H1 (cell line): ENCODE results near the gene ZNF362. TPM values are rescaled to one million over a fixed set of nuclear protein-coding genes. Genes with fewer than 3 reads are reported as not detected.

ENCODE experiments used
- CTCF ChIA-PET: fragments of 300-600 bp; sonication (Branson Sonifier 250); formaldehyde crosslinking; loops from one replicate; lab custom pipeline; 2021; ENCODE audit not compliant: partially characterized antibody; lab: Charles Lee
- POLR2A ChIA-PET: fragments of 300-600 bp; sonication (Branson Sonifier 250); formaldehyde crosslinking; loops from one replicate; lab custom pipeline; 2021; ENCODE audit warnings: inconsistent platforms; ENCODE audit not compliant: partially characterized antibody; lab: Charles Lee
- DNase-seq, 2 experiments: peaks; one replicate each; pipeline versions ENCODE4 v3.0.0 to v3.0.0-alpha.2; 2010 to 2022; ENCODE audit warnings: low spot score in 2 of 2, low read depth in 1 of 2, mixed read lengths in 1 of 2
- FAIRE-seq: peaks from 2 replicates; lab custom pipeline; 2011; peaks lifted over from hg19 to GRCh38; lab: Jason Lieb, UNC
- H2AFZ ChIP-seq: 2 replicates; pipeline ENCODE4 v1.8.1; 2012; ENCODE audit warnings: low read length, inconsistent platforms
- H2AK5ac ChIP-seq: 2 replicates; pipeline ENCODE4 v1.6.1; 2013; ENCODE audit warnings: low read depth, low read length
- H2BK120ac ChIP-seq: replicated peaks from 2 replicates; pipeline ENCODE3; 2013; ENCODE audit warnings: low read depth, low read length, inconsistent platforms
- H2BK12ac ChIP-seq: 2 replicates; pipeline ENCODE4 v1.6.1; 2013; ENCODE audit warnings: low read depth, low read length
- H2BK15ac ChIP-seq: 2 replicates; pipeline ENCODE4 v1.6.1; 2013; ENCODE audit warnings: low read length
- H2BK20ac ChIP-seq: 2 replicates; pipeline ENCODE4 v1.6.1; 2013; ENCODE audit warnings: low read length
- H2BK5ac ChIP-seq: 2 replicates; pipeline ENCODE4 v1.6.1; 2013; ENCODE audit warnings: low read depth, low read length
- H3K14ac ChIP-seq: 2 replicates; pipeline ENCODE4 v1.6.1; 2013; ENCODE audit warnings: inconsistent platforms; ENCODE audit not compliant: insufficient read length
- H3K18ac ChIP-seq: 2 replicates; pipeline ENCODE4 v1.6.1; 2013; ENCODE audit warnings: low read length; ENCODE audit errors: extremely low read depth
- H3K23ac ChIP-seq: 2 replicates; pipeline ENCODE4 v1.6.1; 2013; ENCODE audit warnings: inconsistent platforms; ENCODE audit not compliant: insufficient read length
- H3K23me2 ChIP-seq: 2 replicates; pipeline ENCODE4 v1.6.1; 2013; ENCODE audit warnings: low read depth, low read length
- H3K27ac ChIP-seq: 2 replicates; pipeline ENCODE4 v1.6.1; 2011; ENCODE audit warnings: low read depth, low read length, inconsistent platforms
- H3K27me3 ChIP-seq, 4 experiments: replicated peaks in 1 of 4; 1 replicate in 1 of 4; 2 replicates in 3 of 4; pipeline versions ENCODE4 v1.6.1 to v1.8.1; 2011 to 2013; ENCODE audit warnings: low read length in 3 of 4, mild to moderate bottlenecking in 3 of 4, inconsistent platforms in 2 of 4, mixed read lengths in 2 of 4, moderate library complexity in 1 of 4; ENCODE audit not compliant: control insufficient read depth in 3 of 4, insufficient read depth in 3 of 4; ENCODE audit errors: extremely low read depth in 1 of 4
- H3K36me3 ChIP-seq, 4 experiments: 2 replicates each; pipeline versions ENCODE4 v1.6.1 to v1.8.1; 2011 to 2013; ENCODE audit warnings: mild to moderate bottlenecking in 4 of 4, low read length in 3 of 4, moderate library complexity in 2 of 4, control low read depth in 1 of 4, inconsistent platforms in 1 of 4; ENCODE audit not compliant: insufficient read depth in 4 of 4, control insufficient read depth in 2 of 4
- H3K4ac ChIP-seq: replicated peaks from 2 replicates; pipeline ENCODE3; 2013; ENCODE audit warnings: low read length, low read depth, mixed read lengths, inconsistent platforms; ENCODE audit not compliant: insufficient read length
- H3K4me1 ChIP-seq, 4 experiments: replicated peaks in 1 of 4; 1 replicate in 1 of 4; 2 replicates in 3 of 4; pipeline versions ENCODE4 v1.6.1 to v1.8.1; 2011 to 2013; ENCODE audit warnings: low read length in 3 of 4, inconsistent platforms in 2 of 4, mixed read lengths in 1 of 4; ENCODE audit not compliant: insufficient read depth in 4 of 4, control insufficient read depth in 3 of 4
- H3K4me2 ChIP-seq, 2 experiments: 2 replicates each; pipeline versions ENCODE4 v1.6.1 to v1.8.1; 2011 to 2013; ENCODE audit warnings: low read depth in 2 of 2, low read length in 2 of 2, control low read depth in 1 of 2, inconsistent platforms in 1 of 2, mild to moderate bottlenecking in 1 of 2; ENCODE audit not compliant: insufficient read depth in 1 of 2
- H3K4me3 ChIP-seq, 4 experiments: fragments of 200-600, 300-600 bp in 1 of 4; sonication (generic), shearing (Covaris generic), sonication (Bioruptor Twin) in 1 of 4; 2 replicates each; pipeline versions ENCODE4 v1.5.1 to v1.8.1; 2011 to 2016; ENCODE audit warnings: low read length in 4 of 4, low read depth in 3 of 4, control low read depth in 2 of 4, inconsistent platforms in 2 of 4, mild to moderate bottlenecking in 2 of 4, mixed read lengths in 1 of 4, moderate library complexity in 1 of 4; ENCODE audit not compliant: insufficient read depth in 2 of 4; ENCODE audit errors: extremely low read depth in 1 of 4
- H3K56ac ChIP-seq: replicated peaks from 2 replicates; pipeline ENCODE3; 2013; ENCODE audit warnings: low read depth, mild to moderate bottlenecking, mixed read lengths, low read length, inconsistent platforms; ENCODE audit not compliant: insufficient read length
- H3K79me1 ChIP-seq: 2 replicates; pipeline ENCODE4 v1.6.1; 2013; ENCODE audit warnings: low read depth, low read length, control low read depth
- H3K79me2 ChIP-seq, 2 experiments: 2 replicates each; pipeline versions ENCODE4 v1.6.1 to v1.8.1; 2012 to 2013; ENCODE audit warnings: low read length in 2 of 2, mild to moderate bottlenecking in 2 of 2, inconsistent platforms in 1 of 2; ENCODE audit not compliant: insufficient read depth in 2 of 2, control insufficient read depth in 1 of 2
- H3K9ac ChIP-seq, 4 experiments: replicated peaks in 1 of 4; 1 replicate in 1 of 4; 2 replicates in 3 of 4; pipeline versions ENCODE4 v1.6.1 to v1.8.1; 2011 to 2013; ENCODE audit warnings: low read depth in 3 of 4, low read length in 3 of 4, control low read depth in 2 of 4, mild to moderate bottlenecking in 2 of 4, moderate library complexity in 2 of 4, inconsistent platforms in 1 of 4; ENCODE audit errors: extremely low read depth in 1 of 4
- H3K9me3 ChIP-seq, 2 experiments: 2 replicates each; pipeline versions ENCODE4 v1.6.1 to v1.8.1; 2012 to 2013; ENCODE audit warnings: mild to moderate bottlenecking in 2 of 2, moderate library complexity in 2 of 2, control low read depth in 1 of 2, inconsistent platforms in 1 of 2, low read depth in 1 of 2, low read length in 1 of 2, mixed read lengths in 1 of 2; ENCODE audit not compliant: insufficient read depth in 2 of 2
- H4K20me1 ChIP-seq, 2 experiments: replicated peaks in 1 of 2; 2 replicates each; pipeline versions ENCODE3 to v1.8.1; 2011 to 2013; ENCODE audit warnings: inconsistent platforms in 2 of 2, low read length in 2 of 2, mild to moderate bottlenecking in 1 of 2; ENCODE audit not compliant: insufficient read depth in 2 of 2, control insufficient read depth in 1 of 2
- H4K5ac ChIP-seq: 2 replicates; pipeline ENCODE4 v1.6.1; 2013; ENCODE audit warnings: low read length, low read depth, mixed read lengths, inconsistent platforms; ENCODE audit not compliant: insufficient read length
- H4K8ac ChIP-seq: 2 replicates; pipeline ENCODE4 v1.8.0; 2013; ENCODE audit warnings: mild to moderate bottlenecking, moderate library complexity, low read length, inconsistent platforms; ENCODE audit not compliant: insufficient read depth; ENCODE audit errors: extremely low read depth
- H4K91ac ChIP-seq: replicated peaks from 2 replicates; pipeline ENCODE3; 2013; ENCODE audit warnings: low read length, mixed read lengths, inconsistent platforms; ENCODE audit not compliant: insufficient read length
- ATF2 ChIP-seq: IDR thresholded peaks from 2 replicates; pipeline ENCODE4 v1.6.1; 2012; ENCODE audit warnings: low read length, inconsistent platforms
- BCL11A ChIP-seq, 2 experiments: IDR thresholded peaks; one replicate each; pipeline ENCODE4 v1.6.1; 2011; ENCODE audit warnings: low read depth in 2 of 2, low read length in 2 of 2, mild to moderate bottlenecking in 2 of 2
- CHD2 ChIP-seq: IDR thresholded peaks from 2 replicates; pipeline ENCODE4 v1.6.1; 2012; ENCODE audit warnings: low read length, improper control_type of control experiment
- CREB1 ChIP-seq: IDR thresholded peaks from 2 replicates; pipeline ENCODE4 v1.6.1; 2012; ENCODE audit warnings: inconsistent platforms
- CTCF ChIP-seq, 3 experiments: IDR thresholded peaks; 1 replicate in 2 of 3; 2 replicates in 1 of 3; pipeline versions ENCODE4 v1.5.1 to v1.6.1; 2011; ENCODE audit warnings: low read length in 3 of 3, mild to moderate bottlenecking in 3 of 3, inconsistent platforms in 2 of 3, low read depth in 1 of 3, moderate library complexity in 1 of 3; ENCODE audit not compliant: insufficient read depth in 1 of 3; ENCODE audit errors: control extremely low read depth in 1 of 3
- E2F6 ChIP-seq: IDR thresholded peaks from 2 replicates; pipeline ENCODE4 v1.6.1; 2012; ENCODE audit warnings: inconsistent platforms
- EGR1 ChIP-seq: IDR thresholded peaks from 2 replicates; pipeline ENCODE4 v1.6.1; 2011; ENCODE audit warnings: low read depth, low read length, borderline replicate concordance
- EP300 ChIP-seq, 2 experiments: IDR thresholded peaks; 1 replicate in 1 of 2; 2 replicates in 1 of 2; pipeline ENCODE4 v1.6.1; 2011 to 2012; ENCODE audit warnings: low read depth in 2 of 2, low read length in 2 of 2, mild to moderate bottlenecking in 2 of 2, borderline replicate concordance in 1 of 2, inconsistent platforms in 1 of 2, moderate library complexity in 1 of 2
- MAX ChIP-seq: IDR thresholded peaks from 2 replicates; pipeline ENCODE4 v1.6.1; 2012; ENCODE audit warnings: inconsistent platforms
- WGBS, 2 experiments: shearing (Covaris generic) in 1 of 2; methylation state at CpG; one replicate each; pipeline versions ENCODE4 v1.1.6 to v1.1.7; 2013 to 2015; ENCODE audit warnings: low lambda C conversion rate in 2 of 2, mixed read lengths in 2 of 2, inconsistent platforms in 1 of 2, low coverage in 1 of 2, missing lambda C conversion rate in 1 of 2; ENCODE audit not compliant: insufficient replicate concordance in 2 of 2, insufficient coverage in 1 of 2, insufficient read length in 1 of 2; ENCODE audit errors: extremely low coverage in 1 of 2, missing lambda C conversion rate in 1 of 2; 5-methylcytosine and 5-hydroxymethylcytosine counted together
- polyA plus RNA-seq, 7 experiments: library from polyadenylated mRNA; depleted of rRNA in 3 of 7; stranded (reverse) in 5 of 7; unstranded in 2 of 7; fragments of >200 nt in 5 of 7; fragments of 200-250 nt in 2 of 7; gene quantifications; 1 replicate in 5 of 7; 2 replicates in 1 of 7; 4 replicates in 1 of 7; pipeline versions ENCODE4 v1.2.1 to v1.2.3, GENCODE V29; 2011 to 2013; ENCODE audit warnings: missing spikeins in 2 of 7, mixed read lengths in 2 of 7
- total RNA-seq: library from RNA; stranded (reverse); fragmentation: NEBNext Ultra II Directional; extraction: Animal tissue kit (Norgen Biotek cat#: 25700); gene quantifications from 2 replicates; pipeline ENCODE4 v1.2.1, GENCODE V29; 2021

ZNF362 gene
- total and polyA plus RNA-seq, 2 of the 8 experiments (the other 6 are each of a cell fraction or from before 2014, with no cell fraction given) = 24.2 to 27.8 TPM

GRCh38 chr1:33317354-33317753 is 61.1 kb downstream of the ZNF362 start:
- Histone ChIP-seq H4K5ac (no peak overlapping the region), H3K14ac (no peak overlapping the region), H3K9me3 (no peaks in the 10 kb centered on the region), H3K79me1 (no peaks in the 10 kb centered on the region), H2BK5ac (no peak overlapping the region), H3K79me2 (no peaks in the 10 kb centered on the region), H3K36me3 (no peaks in the 10 kb centered on the region), H2AFZ (no peak overlapping the region), H3K4me3 (no peak overlapping the region), H3K4me1 (no peaks in the 10 kb centered on the region), H3K56ac (no peak overlapping the region), H4K8ac (no peak overlapping the region), H2BK12ac (no peak overlapping the region), H3K23me2 (no peaks in the 10 kb centered on the region), H4K91ac (no peak overlapping the region), H4K20me1 (peaks cover 0 to 2% of the 10 kb centered on the region in 2 experiments), H2BK20ac (no peak overlapping the region), H3K9ac (no peak overlapping the region), H3K27ac (no peak overlapping the region), H3K27me3 (no peaks in the 10 kb centered on the region), H3K4me2 (no peak overlapping the region), H3K18ac (no peak overlapping the region), H3K4ac (no peak overlapping the region), H2AK5ac (no peak overlapping the region), H3K23ac (no peak overlapping the region), H2BK15ac (no peak overlapping the region), H2BK120ac (no peak overlapping the region)
- ChIA-PET CTCF (interaction anchor here (0.7 to 1.1 kb wide), 2 partner anchors 34 to 168 kb away, joined by 3 to 4 read pairs; no protein-coding TSS in a partner anchor), POLR2A (no interaction called here)
- FAIRE-seq (no peak), DNase-seq (no peak)
- 85% methylated on average over 1 of the region's 1 CpG; no CpG with 5 or more reads in 1 of the 2 experiments for WGBS, 2 experiments
- TF ChIP-seq CTCF (IDR thresholded peaks at IDR 0.05; ENCODE audit: control extremely low read depth in 1 of 3, insufficient read depth in 1 of 3, low read depth in 1 of 3, low read length in 3 of 3) = no peak
- no peak for TF ChIP-seq EP300 (IDR thresholded peaks at IDR 0.05; ENCODE audit: borderline replicate concordance in 1 of 2, low read depth in 2 of 2, low read length in 2 of 2)
- no peak for TF ChIP-seq CHD2
- no peak for TF ChIP-seq E2F6
- TF ChIP-seq ATF2 = no peak
- no peak for TF ChIP-seq EGR1
- TF ChIP-seq MAX = no peak
- no peak for TF ChIP-seq BCL11A (IDR thresholded peaks at IDR 0.05; ENCODE audit: low read depth in 2 of 2, low read length in 2 of 2)
- TF ChIP-seq CREB1 = no peak
